Fibroblast of upper back skin (primary cell): ENCODE data around the gene IRGC.

Experiments used
- DNase-seq: peaks from one replicate; pipeline ENCODE4 v3.0.0-alpha.2; 2013

The IRGC gene

DNA sequence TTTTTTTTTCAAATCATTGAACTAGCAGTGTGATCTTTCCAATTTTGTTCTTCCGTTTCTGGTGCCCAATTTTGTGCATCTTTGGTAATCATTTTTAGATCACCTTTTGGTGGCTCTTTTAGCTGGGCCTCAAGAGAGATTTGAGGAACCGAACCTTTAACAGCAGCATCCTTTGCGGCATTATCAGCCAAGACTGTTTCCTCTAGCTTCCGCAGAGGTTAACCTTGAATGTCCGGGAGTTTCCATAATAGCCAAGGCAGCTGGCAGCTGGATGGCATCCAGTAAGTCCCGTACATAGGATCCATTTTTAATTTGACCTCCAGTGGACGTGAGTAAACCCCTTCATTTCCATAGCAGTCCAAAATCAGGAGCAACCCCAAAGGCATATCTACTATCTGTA is 9.6 kb downstream of the IRGC start:
- no peak for DNase-seq

DNA sequence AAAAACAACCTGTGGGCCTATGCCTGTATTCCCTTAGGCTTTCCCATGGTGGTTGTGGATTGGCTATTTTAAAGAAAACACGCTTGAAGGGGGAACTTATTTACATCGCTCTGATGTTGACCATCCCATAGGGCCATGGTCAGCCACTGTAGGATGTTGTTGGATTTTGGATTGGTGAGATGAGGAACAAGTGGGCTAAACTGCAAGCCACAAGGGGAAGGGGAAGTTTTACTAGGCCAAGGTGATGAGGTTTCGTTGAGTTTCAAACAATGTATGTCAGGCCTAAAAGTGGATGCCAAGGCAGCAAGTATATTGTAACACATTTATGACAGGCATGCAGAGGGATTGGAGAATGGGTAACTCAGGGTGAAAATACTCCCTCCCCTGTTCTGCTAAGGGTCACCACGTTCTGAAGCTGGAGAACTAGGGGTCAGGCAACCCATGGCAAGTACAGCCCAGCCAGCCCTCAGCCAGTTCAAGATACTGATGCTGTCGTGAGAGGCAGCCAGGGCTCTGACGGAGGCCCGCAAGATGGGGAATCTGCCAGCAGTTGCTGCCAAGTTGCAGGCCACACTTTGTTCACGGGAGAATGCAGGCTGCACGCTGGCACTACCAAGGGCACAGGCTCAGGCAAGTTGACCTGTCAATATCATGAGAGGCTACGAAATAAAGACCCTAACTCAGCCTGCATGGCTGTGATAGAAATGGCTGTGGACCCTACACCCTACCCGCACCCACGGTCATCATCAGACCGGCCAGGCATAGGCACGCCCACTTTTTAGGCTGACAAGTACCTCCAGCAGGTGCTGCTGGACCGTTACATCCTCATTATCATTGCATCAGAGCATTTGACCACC is 11.1 kb downstream of the IRGC start:
- no peak for DNase-seq

DNA sequence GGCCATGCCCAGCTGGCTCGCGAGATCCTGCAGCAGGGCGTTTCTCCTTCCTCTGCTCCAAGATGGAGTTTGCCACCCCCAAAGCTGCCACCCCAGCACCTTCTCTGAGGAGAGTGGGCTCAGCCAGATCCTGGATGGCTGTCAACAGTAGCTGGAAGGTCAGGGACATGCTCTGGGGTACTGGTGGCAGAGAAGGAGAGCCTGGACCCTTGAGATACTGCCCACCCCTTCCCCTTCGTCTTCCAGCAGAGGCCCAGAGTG is 11.6 kb downstream of the IRGC start:
- DNase-seq = no peak

DNA sequence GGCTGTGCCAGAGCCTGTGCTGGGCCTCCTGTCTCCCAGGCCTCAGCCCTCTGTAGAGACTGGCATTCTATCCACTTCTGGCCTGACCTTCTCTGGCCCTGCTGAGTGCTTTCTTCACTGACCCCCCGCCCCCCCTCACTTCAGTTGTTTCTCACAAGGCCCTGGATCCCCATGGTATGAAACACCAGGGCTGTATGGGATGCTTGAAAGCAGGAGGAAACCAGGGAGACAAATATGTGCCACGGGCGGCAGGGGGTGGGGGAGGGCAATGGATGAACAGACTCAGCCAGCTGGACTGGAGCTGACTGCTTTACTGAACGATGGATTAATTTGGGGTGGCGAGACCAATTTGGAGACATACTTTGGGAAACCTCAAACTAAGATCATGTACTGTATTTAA is 14.0 kb downstream of the IRGC start:
- DNase-seq = peak; percentile 24

DNA sequence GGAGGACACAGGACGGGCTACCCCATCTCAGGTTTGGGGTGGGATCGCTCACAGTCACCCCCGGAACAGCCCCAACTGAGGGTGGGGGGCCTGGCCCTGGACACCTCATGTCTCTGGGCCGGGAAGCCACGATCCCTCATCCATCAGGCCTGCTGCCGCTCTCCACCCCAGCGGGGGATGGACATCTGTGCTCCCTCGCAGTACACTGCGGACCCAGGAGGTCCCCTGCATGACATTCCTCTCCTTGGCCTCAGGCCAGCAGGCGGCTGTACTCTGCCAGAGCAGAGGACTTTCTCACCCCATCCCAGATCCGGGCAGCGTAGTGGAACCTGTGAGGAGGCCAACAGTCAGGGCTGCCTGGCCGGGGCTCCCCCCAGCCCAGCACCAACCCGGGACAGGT is 15.5 kb downstream of the IRGC start:
- DNase-seq = no peak

DNA sequence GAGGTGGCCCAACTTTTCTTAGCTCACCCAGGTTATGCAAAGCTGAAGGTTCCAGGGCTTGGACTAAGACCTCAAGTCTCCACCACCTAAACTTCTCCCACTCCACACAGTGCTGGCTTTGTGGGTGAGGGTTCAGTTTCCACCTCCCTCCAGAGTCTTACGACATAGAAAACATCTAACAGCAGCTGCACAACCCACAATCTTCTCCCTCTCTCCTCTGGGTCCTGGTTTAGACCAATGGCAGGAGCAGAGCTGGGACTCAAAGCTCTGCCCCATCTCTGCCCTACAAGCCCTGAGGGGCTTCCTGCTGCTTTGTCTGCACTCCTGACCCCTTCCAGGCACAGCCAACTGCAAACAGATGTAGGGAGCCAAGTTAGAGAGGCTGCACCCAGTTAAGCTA is 16.0 kb downstream of the IRGC start:
- no peak for DNase-seq

DNA sequence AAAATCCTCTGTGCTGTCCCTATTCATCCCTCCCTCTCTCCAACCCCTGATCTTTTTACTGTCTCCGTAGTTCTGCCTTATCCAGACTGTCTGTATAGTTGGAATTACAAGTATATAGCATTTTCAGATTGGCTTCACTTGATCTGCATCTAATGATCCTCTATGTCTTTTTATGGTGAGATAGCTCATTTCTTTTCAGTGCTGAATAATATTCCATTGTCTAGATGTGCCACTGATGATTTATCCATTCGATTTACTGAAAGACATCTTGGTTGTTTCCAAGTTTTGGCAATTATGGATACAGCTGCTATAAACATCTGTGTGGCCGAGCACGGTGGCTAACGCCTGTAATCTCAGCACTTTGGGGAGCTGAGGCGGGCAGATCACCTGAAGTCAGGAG is 19.1 kb downstream of the IRGC start:
- no peak for DNase-seq

DNA sequence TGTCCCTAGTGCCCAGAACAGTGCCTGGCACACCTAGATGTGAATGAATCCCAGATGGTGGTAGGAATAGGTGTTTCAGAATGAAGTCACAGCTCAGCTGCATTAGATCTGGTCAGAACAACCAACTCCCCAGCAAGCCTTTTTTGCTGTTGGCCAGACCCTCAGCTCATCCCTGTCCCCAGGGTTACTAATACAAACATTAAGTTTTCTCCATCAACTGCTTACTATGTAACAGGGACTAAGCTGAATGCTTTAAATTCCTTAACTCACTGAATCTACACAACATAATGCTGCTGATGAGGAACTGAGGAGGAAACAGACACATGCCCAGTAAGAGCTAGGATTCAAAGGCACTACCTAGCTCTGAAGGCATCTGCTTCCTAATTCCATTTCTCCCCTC is 20.1 kb downstream of the IRGC start:
- peak; percentile 20 for DNase-seq

DNA sequence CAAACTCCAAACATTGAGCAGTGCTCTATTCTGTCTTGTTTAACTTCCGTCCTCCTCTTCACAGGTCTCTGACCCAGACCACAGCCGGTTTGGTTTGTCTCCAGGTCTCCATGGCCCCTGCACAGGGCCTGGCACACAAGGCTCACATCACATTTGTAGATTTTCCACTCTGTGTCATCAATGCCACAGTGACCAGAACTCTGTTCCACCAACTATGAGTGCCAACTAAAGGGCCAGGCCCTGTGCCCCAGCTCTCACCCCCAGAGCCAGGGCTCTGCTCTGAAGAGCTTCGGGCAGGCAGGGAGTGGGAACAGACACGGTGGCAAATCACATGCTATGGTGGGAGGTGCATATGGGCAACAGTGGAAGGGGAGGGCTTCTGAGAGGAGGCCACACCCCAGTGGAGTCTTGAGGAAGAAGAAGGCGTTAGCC is 22.9 kb downstream of the IRGC start:
- DNase-seq = no peak

DNA sequence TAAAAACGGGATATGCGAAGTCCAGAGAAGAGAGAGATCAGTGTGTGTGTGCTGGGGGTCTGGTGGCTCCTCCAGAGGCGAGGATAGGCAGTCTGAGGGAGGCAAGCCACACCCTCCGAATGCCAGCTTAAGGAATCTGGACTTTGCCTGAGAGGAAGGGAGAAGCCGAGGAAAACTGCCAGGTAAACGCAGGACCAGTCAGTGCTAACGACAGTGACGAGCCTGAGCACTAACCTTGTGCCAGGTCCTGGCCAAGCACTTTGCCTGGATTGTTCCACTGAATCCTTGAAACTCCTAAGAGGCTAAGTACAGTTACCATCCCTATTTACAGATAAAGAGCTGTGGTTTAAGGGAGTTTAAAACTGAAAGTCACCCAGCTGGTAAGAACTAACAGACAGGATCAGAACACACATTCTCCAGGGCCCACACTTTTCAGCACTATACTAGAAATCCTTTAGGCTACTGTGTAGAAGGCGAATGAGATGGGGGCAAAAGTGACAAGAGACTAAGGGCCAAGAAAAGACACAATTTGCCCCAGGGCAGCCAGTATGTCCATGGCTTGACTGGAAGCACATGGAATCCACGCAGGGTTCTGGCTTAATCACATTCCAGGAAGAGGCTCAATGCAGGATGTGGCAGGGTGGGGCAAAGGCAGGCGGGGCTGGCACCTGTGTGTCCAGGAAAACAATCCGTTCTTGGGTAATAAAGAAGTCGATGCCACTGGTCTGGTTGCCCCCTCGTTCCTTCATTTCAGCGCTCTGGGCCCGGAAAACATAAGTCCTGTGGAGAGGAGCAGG is 23.8 kb downstream of the IRGC start:
- no peak for DNase-seq

DNA sequence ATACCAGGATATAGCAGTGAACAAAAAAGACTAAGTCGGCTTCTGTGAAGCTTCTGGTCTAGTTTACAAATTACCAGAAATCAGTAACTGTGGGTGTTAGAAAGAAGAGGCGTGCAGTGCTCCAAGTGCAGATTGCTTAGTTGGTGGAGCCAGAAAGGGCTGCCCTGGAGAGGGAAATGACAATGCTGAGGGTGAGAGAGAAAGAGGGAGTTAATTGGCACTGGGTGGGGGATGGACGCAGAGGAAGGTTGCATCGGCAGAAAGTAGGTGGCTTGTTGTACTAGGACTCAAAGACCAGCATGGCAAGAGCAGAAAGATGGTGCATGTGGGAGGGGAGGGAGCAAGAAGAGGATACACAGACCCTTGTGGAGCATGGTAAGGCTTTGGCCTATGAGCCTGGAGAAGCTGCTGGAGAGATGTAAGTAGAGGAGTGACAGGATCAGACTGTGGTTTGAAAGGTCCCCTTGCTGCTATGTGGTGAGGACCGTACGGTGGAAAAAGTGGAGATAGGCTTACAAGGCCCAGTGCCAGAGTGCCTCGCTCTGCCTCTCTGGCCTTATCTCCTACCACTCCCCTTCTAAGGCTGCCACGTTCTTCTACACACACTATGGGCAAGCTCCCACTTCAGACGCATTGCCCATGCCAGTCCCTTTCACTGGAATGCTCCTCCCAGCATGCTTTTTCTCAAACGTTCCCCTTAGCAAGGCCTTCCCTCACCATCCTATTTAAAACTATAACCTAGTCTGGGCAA is 25.4 kb downstream of the IRGC start:
- no peak for DNase-seq

DNA sequence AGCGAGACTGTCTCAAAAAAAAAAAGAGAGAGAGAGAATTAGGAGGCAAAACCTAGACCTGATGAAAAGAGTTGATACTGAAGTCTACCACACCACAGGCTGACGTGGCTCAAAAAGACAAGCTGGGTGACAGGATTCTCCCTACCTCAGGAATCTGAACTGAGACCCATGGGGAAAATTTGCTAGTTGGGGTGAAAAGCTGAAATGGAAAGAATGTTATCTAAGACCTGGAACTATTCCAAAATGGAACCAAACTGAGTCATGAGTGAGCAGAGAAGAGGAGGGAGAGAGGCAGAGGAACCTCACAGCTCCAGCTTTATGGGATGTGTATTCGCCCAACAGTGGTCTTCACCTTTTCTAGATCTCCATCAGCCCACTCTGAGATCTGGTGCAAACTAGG is 27.2 kb downstream of the IRGC start:
- DNase-seq = peak; percentile 84

DNA sequence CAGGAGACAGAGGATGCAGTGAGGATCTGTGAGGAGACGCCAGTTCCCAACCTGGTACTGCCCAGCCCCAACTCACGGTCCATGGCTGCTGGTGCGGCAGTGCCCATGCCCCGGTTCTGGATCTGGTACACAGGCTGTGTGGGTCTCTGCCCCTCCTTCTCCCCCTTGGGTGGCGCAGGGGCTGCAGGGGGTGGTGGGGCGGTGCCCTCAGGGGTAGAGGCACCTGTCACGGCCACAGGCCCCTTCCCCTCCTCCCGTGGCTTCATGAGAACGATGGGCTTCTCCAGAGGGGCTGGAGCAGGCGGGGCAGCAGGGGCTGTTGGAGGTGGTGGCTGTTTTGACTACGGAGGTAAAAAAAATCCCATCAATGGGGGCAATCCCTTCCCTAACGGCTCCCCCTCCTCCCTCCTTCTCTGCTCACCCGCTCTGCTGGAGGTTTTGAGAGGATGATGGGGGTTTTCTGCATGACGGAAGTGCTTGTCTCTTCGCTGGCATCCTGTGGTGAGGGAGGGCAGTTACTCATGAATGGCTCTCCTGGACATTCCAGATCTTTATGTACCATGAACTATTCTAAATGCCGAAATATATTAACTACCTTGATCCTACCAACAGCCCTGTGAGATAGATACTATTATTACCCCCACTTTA is 31.8 kb downstream of the IRGC start:
- DNase-seq = no peak

DNA sequence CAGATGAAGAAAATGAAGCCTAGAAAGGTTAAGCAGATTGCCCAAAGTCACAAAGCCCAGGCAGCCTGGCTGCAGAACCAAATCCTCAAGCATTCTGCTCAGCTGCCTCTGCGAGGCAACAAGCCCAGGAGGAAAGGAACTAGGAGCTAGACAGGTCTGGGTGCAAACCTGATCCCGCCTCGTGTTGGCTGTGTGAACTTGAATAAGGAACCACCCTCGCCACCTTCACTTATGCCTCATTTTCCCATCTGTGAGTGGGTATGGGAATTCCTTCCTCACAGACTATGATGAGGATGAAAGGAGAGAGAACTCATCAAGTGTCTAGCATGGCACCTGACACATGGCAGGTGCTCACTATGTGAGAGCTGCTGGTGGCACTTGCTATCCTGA is 32.3 kb downstream of the IRGC start:
- DNase-seq = no peak

DNA sequence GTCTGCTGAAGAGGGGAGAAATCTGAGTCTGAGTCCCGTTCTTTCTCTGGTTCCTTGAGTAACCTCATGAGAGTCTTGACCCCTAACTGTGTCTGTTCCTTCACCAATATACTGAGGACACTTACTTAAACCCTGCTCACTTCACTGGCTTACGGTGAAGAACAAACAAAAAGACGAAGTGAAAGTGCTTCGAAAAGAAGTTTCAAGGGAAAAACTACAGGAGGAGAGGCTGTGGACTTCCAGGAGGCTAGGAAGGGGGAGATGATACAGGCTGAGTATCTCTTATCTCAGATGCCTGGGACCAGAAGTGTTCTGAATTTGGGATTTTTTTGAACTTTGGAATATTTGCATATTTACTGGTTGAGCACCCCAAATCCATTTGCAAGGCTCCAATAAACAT is 32.8 kb downstream of the IRGC start:
- DNase-seq = no peak

DNA sequence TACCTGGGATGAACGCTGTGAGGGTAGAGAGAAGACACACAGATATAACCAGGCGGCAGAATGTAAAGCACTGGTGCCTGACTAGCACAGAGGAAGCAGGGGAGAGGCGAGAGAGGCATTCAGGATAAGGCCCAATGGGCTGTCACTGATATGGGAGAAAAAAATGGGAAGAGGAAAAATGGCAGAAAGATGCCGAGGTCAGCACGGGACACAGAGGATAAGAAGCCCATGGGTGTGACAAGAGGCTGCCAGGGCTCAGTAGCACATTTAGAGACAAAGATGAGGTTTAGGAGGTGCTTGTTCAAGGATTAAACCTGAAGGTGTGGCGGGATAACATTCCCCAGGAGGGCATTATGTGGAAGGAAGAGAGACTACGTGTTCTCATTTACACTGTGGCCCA is 33.3 kb downstream of the IRGC start:
- DNase-seq = no peak

DNA sequence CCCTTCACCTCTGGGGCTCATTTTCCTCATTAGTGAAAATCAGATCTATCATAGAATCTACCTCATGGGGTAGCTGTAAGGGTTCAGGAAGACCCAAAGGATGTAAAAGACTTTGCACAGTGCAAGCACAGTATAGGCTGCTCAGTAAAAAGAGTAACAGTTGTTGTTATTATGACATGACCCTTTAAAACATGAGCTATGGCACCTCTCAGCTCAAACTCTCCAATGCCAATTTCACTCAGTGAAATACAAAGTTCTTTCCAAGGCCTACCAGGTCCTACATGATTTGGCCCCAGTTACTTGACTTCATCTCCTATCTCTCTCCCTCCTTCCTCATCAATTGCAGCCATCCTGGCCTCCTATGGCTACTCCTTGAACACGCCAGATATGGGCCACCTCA is 34.0 kb downstream of the IRGC start:
- DNase-seq = no peak

DNA sequence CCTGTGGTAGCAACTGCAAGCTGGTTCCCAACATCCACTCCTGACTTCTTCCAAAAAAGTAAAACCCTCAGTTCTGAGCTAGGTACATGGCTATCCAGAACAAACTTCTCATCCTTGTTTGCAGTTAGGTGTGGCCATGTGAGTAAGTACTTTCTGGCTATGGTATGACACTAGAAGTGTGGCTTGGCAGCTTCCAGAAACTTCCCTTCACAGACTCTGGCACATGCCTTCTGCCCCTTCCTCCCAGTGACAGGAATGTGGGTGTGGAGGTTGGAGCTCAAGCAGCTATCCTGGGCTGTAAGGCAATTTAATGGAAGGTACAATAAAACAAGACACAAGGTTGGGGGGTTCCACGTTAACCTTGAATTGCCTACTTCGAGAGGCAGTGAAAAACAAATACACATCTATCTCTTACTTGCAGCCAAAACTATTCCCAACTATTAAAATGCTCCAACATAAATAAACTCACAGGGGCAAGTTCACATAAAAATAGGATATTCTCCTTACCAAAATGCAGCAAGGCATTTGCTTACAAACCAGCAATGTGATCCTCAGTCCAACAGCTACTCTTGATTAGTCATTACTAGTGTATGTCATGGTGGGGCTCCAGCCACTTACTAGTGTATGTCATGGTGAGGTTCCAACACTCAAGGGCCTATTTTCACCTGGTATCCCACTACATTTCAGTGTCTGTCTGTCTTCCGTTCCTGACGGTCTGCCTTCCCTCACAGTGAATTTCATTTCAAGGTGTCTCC is 35.8 kb downstream of the IRGC start:
- DNase-seq = no peak

DNA sequence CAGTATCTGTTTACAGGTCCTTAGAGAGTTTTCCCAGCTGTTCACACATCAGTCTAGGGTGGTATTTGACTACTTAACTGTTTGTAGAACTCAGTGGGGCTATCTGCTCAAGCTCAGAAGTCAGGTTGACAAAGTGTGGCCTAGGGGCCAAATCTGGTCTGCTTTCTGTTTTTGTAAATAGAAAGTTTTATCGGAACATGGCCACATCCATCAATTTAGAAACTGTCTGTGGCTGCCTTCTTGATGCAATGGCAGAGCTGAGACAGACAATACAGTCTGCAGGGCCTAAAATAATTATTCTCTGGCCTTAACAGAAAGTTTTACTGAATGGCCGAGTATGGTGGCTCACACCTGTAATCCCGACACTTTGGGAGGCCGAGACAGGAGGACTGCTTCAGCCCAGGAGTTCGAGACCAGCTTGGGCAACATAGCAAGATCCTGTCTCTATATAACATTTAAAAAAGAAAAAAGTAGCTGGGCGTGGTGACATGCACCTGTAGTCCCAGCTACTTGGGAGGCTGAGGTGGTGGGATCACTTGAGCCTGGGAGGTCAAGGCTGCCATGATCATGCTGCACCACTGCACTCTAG is 36.5 kb downstream of the IRGC start:
- DNase-seq = no peak

DNA sequence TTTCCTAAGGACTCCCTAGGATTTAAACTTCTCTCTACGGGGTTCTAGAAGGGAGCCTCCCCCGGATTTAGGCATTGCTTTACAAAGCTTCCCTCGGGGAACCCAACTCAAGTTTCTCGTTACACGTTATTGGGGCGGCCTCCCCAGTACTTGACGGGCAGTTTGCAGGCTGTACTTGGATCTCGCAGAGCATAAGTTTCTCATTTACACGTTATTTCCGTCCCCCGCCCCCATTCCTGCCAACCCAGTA is 38.3 kb downstream of the IRGC start:
- DNase-seq = no peak

DNA sequence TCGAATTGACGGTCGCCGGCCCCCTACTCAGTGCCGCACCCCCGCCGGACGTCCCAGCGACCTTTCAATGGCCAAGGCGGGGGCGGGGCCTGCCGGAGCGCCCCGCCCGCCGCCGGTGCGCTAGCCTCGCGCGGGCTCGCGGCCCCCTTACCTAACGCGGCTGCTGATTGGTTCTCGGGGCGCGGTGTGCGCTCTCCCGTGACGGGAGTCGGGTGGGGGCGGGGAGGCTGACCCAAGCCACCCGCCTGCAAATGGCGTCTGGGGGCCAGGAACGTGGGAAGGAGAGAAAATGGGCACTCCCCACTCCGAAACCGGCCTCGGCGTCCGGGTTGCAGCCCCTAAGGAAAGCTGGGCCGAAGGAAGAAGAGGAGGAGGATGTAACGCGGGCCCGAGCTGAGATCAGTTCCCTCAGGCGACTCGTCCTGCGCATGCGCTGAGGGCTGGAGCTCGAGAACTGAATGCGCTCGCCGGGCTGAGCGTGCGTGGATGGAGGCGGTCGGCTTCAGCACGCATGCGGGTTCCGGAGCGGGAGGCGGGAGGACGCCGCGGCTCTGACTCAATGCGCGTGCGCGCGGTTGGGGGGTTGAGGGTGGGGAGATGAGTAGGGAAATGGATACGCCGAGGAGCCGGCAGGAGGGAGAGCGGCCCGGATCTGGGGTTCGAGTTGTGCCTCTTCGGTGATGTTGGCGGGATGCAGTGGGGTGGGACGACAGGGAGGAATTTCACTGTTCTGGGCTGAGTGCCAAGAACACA is 38.8 kb downstream of the IRGC start, which contains the start of gene SMG9:
SMG9 (minus strand) TSS at position 460 of the 753 bp plus-strand sequence. CDS start 4,221 bp downstream, outside the sequence.
- peak; percentile 98 for DNase-seq
